PC-9 (cell line): ENCODE results near the gene ATP8A1. TPM values are rescaled to one million over a fixed set of nuclear protein-coding genes. Genes with fewer than 3 reads are reported as not detected.

Experiments used
- BruUV-seq: library from RNA; stranded (reverse); fragments of 400-500 nt; replicated peaks from 2 replicates; lab custom pipeline; 2021; lab: Mats Ljungman, UMichigan
- CTCF ChIA-PET: fragments of 300-600 bp; sonication (Branson Sonifier 250); formaldehyde crosslinking; loops from one replicate; lab custom pipeline; 2022; ENCODE audit warnings: antibody characterized with exemption; lab: Charles Lee
- POLR2A ChIA-PET: fragments of 300-600 bp; sonication (Branson Sonifier 250); formaldehyde crosslinking; loops from one replicate; lab custom pipeline; 2022; ENCODE audit warnings: antibody characterized with exemption; ENCODE audit not compliant: unreplicated experiment; lab: Charles Lee
- DNase-seq, 2 experiments: peaks; one replicate each; pipeline versions ENCODE4 v3.0.0 to v3.0.0-alpha.2; 2015 to 2022; ENCODE audit warnings: mixed read lengths in 1 of 2
- H2AFZ ChIP-seq: fragments of 200-600 bp; sonication (generic); 2 replicates; pipeline ENCODE4 v1.8.1; 2017; ENCODE audit warnings: antibody characterized with exemption
- H3F3A ChIP-seq: fragments of 200-600 bp; sonication (generic); 2 replicates; pipeline ENCODE4 v1.8.1; 2017; ENCODE audit warnings: antibody characterized with exemption, mild to moderate bottlenecking, low read depth; ENCODE audit not compliant: insufficient read depth
- H3K27ac ChIP-seq: fragments of 200-600 bp; sonication (generic); 2 replicates; pipeline ENCODE4 v1.6.1; 2016; ENCODE audit warnings: mixed run types
- H3K27me3 ChIP-seq: fragments of 200-600 bp; sonication (generic); 2 replicates; pipeline ENCODE4 v1.6.1; 2016; ENCODE audit warnings: low read depth, mixed run types; ENCODE audit not compliant: insufficient read depth
- H3K36me3 ChIP-seq: fragments of 200-600 bp; sonication (generic); 2 replicates; pipeline ENCODE4 v1.6.1; 2016; ENCODE audit warnings: low read depth, mixed run types
- H3K4me1 ChIP-seq: fragments of 200-600 bp; sonication (generic); replicated peaks from 2 replicates; pipeline ENCODE4 v1.6.1; 2016; ENCODE audit warnings: mixed run types; ENCODE audit not compliant: insufficient read depth
- H3K4me2 ChIP-seq: fragments of 200-600 bp; sonication (generic); 2 replicates; pipeline ENCODE4 v1.6.1; 2017; ENCODE audit warnings: mixed run types
- H3K4me3 ChIP-seq: fragments of 200-600 bp; sonication (generic); 2 replicates; pipeline ENCODE4 v1.6.1; 2016; ENCODE audit warnings: mixed run types
- H3K79me2 ChIP-seq: fragments of 200-600 bp; sonication (generic); 2 replicates; pipeline ENCODE4 v1.6.1; 2017; ENCODE audit warnings: low read depth, mixed run types
- H3K9me2 ChIP-seq: fragments of 200-600 bp; sonication (generic); 2 replicates; pipeline ENCODE4 v1.8.1; 2017; ENCODE audit warnings: mild to moderate bottlenecking; ENCODE audit not compliant: insufficient read depth
- H3K9me3 ChIP-seq: fragments of 200-600 bp; sonication (generic); 2 replicates; pipeline ENCODE4 v1.8.1; 2016; ENCODE audit warnings: low read depth; ENCODE audit not compliant: insufficient read depth
- H4K20me1 ChIP-seq: fragments of 200-600 bp; sonication (generic); 2 replicates; pipeline ENCODE4 v1.8.1; 2017; ENCODE audit not compliant: insufficient read depth
- EZH2 ChIP-seq: fragments of 200-600 bp; sonication (generic); IDR thresholded peaks from 2 replicates; pipeline ENCODE4 v1.8.0; 2017; ENCODE audit warnings: antibody characterized with exemption, low read depth
- intact Hi-C: fragments of 100-400 bp; cut with micrococcal nuclease; formaldehyde crosslinking; loops from one replicate; pipeline ENCODE4 v1.10.0; 2022; ENCODE audit not compliant: unreplicated experiment
- total RNA-seq: library from RNA; stranded (reverse); gene quantifications from 2 replicates; pipeline ENCODE4 v1.2.3, GENCODE V29; 2021
- TF ChIP-seq, protein P1 (sequence below): fragments of 200-600 bp; sonication (generic); conservative IDR thresholded peaks from 2 replicates; pipeline ENCODE4 v1.6.1; 2017; ENCODE audit warnings: mixed run types, antibody characterized with exemption, mild to moderate bottlenecking, moderate library complexity

ATP8A1 gene
- total RNA-seq, 1 experiment from 2014 or later: not detected

DNA sequence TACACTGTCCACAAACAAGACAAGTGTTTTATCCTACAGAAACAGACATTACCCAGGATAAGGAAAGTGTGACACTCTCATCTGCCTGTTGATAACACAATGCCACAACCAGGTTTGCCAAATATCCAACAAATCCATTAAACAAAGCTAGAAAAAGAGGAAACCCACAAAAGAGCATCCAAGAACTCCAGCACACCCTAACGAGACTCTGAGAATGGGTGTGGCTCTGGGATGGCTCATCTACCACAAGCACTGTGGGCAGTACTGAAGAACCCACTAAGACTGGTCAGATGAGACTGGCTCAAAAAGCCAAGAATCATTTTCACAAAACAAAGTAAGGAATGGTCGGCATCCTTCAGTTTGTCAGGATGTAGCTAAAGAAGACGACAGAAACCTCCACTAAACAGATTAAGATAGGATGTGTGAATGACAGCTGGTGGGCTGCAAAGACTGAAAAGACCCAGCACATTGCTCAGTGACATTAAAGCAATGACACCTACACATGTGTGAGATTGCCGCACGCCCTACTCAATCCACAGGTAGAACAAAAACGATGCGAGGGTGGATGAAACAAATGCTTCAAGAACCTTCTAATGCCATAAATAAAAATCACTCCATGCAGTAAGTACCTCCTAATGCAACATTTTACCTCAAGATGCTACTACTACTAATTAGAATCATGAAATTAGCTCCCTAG lies 14.7 kb downstream of the ATP8A1 start:
- H4K20me1 ChIP-seq: no peaks in the 10 kb centered on the region
- CTCF ChIA-PET: no interaction called here
- H3K27ac ChIP-seq: no peak overlapping the region
- no peaks in the 10 kb centered on the region for H3K9me2 ChIP-seq
- H3F3A ChIP-seq: no peaks in the 10 kb centered on the region
- POLR2A ChIA-PET: no interaction called here
- H3K4me3 ChIP-seq: no peak overlapping the region
- no TSS peak for BruUV-seq
- H3K27me3 ChIP-seq: 0 out of 2 replicates have a peak, but pooled peaks cover 7% of the 10 kb centered on the region
- TF ChIP-seq EZH2: no peak
- TF ChIP-seq, protein P1, sequence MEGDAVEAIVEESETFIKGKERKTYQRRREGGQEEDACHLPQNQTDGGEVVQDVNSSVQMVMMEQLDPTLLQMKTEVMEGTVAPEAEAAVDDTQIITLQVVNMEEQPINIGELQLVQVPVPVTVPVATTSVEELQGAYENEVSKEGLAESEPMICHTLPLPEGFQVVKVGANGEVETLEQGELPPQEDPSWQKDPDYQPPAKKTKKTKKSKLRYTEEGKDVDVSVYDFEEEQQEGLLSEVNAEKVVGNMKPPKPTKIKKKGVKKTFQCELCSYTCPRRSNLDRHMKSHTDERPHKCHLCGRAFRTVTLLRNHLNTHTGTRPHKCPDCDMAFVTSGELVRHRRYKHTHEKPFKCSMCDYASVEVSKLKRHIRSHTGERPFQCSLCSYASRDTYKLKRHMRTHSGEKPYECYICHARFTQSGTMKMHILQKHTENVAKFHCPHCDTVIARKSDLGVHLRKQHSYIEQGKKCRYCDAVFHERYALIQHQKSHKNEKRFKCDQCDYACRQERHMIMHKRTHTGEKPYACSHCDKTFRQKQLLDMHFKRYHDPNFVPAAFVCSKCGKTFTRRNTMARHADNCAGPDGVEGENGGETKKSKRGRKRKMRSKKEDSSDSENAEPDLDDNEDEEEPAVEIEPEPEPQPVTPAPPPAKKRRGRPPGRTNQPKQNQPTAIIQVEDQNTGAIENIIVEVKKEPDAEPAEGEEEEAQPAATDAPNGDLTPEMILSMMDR: no peak
- no peaks in the 10 kb centered on the region for H3K36me3 ChIP-seq
- H3K4me2 ChIP-seq: no peak overlapping the region
- DNase-seq: no peak
- H2AFZ ChIP-seq: no peak overlapping the region
- H3K9me3 ChIP-seq: no peaks in the 10 kb centered on the region
- no peaks in the 10 kb centered on the region for H3K79me2 ChIP-seq
- intact Hi-C loops: no loop called here
- no peaks in the 10 kb centered on the region for H3K4me1 ChIP-seq

DNA sequence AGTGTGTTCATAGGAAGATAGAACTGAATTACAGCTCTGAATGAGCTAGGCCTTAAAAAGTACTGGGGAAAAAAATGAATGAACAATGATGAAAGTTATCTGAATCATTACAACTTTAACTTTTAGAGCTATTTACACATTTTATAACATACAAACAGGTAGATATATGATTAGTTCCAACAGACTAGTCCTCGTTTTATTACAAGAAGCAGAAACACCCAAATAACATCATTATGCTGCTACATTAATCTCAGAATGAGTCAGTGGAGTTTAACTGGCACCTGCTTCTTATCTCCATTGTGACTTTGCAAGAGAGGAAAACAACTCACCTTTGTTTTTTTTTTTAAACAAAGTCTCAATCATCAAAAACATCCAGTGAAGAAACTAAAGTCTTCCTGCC lies 15.2 kb downstream of the ATP8A1 start:
- H4K20me1 ChIP-seq: no peaks in the 10 kb centered on the region
- no peak overlapping the region for H3K4me3 ChIP-seq
- H3F3A ChIP-seq: no peaks in the 10 kb centered on the region
- H3K9me3 ChIP-seq: no peaks in the 10 kb centered on the region
- no peak overlapping the region for H2AFZ ChIP-seq
- no peaks in the 10 kb centered on the region for H3K9me2 ChIP-seq
- no peak overlapping the region for H3K27ac ChIP-seq
- BruUV-seq: no TSS peak
- H3K27me3 ChIP-seq: 0 out of 2 replicates have a peak, but pooled peaks cover 7% of the 10 kb centered on the region
- POLR2A ChIA-PET: no interaction called here
- no peaks in the 10 kb centered on the region for H3K4me1 ChIP-seq
- no peak for DNase-seq
- intact Hi-C loops: no loop called here
- CTCF ChIA-PET: no interaction called here
- TF ChIP-seq EZH2: no peak
- TF ChIP-seq, protein P1: no peak
- H3K4me2 ChIP-seq: no peak overlapping the region
- H3K79me2 ChIP-seq: no peaks in the 10 kb centered on the region
- H3K36me3 ChIP-seq: no peaks in the 10 kb centered on the region

DNA sequence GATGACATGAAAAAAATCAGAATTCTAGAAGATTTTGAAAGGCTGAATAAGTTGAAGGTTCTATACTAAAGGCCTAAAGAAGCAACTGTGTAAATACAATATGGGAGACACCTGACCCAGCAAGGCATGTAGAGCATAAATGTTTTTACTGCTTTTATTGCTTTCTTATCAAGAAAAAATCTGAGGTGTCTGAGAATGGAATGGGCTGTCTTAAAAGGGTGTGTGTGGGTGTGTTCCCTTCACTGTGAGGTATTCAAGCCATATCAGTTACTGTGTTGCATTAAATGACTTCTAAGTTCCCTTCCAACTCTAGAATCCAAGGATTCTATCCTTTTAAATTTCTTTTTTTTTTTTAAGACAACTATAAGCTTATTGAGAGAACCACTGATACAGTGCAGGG lies 15.7 kb downstream of the ATP8A1 start:
- Histone ChIP-seq H3K4me3 (no peak overlapping the region), H3K9me2 (no peaks in the 10 kb centered on the region), H2AFZ (no peak overlapping the region), H3K9me3 (no peaks in the 10 kb centered on the region), H3K36me3 (no peaks in the 10 kb centered on the region), H3K4me2 (no peak overlapping the region), H3K27me3 (0 out of 2 replicates have a peak, but pooled peaks cover 7% of the 10 kb centered on the region), H3K27ac (no peak overlapping the region), H3F3A (no peaks in the 10 kb centered on the region), H4K20me1 (no peaks in the 10 kb centered on the region), H3K79me2 (no peaks in the 10 kb centered on the region), H3K4me1 (no peaks in the 10 kb centered on the region)
- no TSS peak for BruUV-seq
- TF ChIP-seq, protein P1: no peak
- ChIA-PET CTCF (no interaction called here), POLR2A (no interaction called here)
- intact Hi-C loops: no loop called here
- no peak for DNase-seq
